Fibroblast of the aortic adventitia (primary cell): ENCODE measurements around the gene L3MBTL1. TPM values are rescaled to one million over a fixed set of nuclear protein-coding genes. Genes with fewer than 3 reads are reported as not detected.

Experiments used
- DNase-seq: peaks from one replicate; pipeline ENCODE4 v3.0.0-alpha.2; 2010; ENCODE audit warnings: low read depth
- H3K4me3 ChIP-seq: 2 replicates; pipeline ENCODE4 v1.5.1; 2011; ENCODE audit warnings: low read depth, mild to moderate bottlenecking, control low read depth, low read length, moderate library complexity
- total RNA-seq: library from RNA; depleted of rRNA; stranded (reverse); fragments of >200 nt; gene quantifications from 2 replicates; pipeline ENCODE4 v1.2.3, GENCODE V29; 2012; ENCODE audit warnings: low replicate concordance
- TF ChIP-seq, protein P1 (sequence below): IDR thresholded peaks from 2 replicates; pipeline ENCODE4 v1.5.1; 2011; ENCODE audit warnings: mild to moderate bottlenecking, low read length, control low read depth, inconsistent platforms; ENCODE audit not compliant: insufficient read depth

L3MBTL1 gene
- total RNA-seq, 1 donor = 8.9 TPM

DNA sequence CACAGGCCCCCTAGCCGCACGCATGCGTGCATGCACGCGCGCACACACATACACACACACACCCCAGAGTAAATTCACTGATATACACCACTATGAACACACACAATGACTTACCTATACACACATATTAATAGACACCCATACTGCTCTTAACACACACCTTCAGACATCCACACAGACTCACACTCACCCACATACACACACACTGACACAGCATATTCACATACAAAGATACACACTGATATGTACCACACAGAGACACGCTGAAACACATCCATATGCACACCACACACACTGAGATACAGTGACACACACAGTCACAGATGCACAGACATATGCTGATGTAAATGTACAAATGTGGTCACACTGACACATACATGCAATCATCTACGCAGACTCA lies 57.0 kb downstream of the L3MBTL1 start:
- no peak for DNase-seq
- TF ChIP-seq, protein P1, sequence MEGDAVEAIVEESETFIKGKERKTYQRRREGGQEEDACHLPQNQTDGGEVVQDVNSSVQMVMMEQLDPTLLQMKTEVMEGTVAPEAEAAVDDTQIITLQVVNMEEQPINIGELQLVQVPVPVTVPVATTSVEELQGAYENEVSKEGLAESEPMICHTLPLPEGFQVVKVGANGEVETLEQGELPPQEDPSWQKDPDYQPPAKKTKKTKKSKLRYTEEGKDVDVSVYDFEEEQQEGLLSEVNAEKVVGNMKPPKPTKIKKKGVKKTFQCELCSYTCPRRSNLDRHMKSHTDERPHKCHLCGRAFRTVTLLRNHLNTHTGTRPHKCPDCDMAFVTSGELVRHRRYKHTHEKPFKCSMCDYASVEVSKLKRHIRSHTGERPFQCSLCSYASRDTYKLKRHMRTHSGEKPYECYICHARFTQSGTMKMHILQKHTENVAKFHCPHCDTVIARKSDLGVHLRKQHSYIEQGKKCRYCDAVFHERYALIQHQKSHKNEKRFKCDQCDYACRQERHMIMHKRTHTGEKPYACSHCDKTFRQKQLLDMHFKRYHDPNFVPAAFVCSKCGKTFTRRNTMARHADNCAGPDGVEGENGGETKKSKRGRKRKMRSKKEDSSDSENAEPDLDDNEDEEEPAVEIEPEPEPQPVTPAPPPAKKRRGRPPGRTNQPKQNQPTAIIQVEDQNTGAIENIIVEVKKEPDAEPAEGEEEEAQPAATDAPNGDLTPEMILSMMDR = no peak

GRCh38 chr20:43564993-43565757 lies 57.7 kb downstream of the L3MBTL1 start:
- H3K4me3 ChIP-seq = no peak overlapping the region
- no peak for DNase-seq
- TF ChIP-seq, protein P1 = no peak

More for the DNA sequence above, 57.0 kb downstream of the L3MBTL1 start:
- no peak overlapping the region for H3K4me3 ChIP-seq

DNA sequence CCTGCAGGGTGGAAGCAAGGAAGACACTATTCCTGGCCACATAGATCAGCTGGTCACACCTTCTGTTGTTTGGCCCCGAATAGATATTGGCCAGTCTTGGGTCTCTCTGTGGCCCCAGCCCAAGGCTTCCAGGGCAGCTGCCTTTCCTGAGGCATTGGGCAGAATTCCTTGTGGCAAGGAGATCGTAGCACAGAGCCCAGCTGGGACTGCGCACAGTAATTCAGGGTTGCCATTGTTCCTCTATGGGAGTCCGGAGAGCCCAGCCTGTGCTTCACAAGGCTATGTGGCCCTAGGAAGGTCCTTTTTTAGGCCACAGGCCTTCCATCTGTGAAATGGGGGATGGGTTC lies 58.2 kb downstream of the L3MBTL1 start:
- DNase-seq = no peak
- TF ChIP-seq, protein P1 = no peak

GRCh38 chr20:43567477-43567876 lies 60.0 kb downstream of the L3MBTL1 start:
- no peak overlapping the region for H3K4me3 ChIP-seq
- TF ChIP-seq, protein P1 = no peak
- DNase-seq = no peak

More for the DNA sequence above, 58.2 kb downstream of the L3MBTL1 start:
- H3K4me3 ChIP-seq = no peak overlapping the region

DNA sequence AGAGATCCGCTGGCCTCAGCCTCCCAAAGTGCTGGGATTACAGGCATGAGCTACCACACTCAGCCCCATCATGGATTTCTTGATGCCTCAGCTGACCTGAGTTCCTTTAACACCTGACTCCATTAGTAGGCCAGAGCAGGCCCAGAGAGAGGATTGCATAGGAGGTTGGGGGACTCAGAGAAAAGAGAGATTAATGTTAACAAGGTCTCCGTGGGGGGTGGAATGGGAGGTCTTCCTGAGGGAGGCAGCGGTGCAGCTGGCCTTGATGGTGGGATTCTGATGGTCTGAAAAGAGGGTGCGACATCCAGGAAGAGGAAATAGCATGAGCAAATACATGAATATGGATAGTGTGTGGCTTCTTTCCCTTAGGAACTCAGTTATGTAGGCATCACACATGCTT lies 61.2 kb downstream of the L3MBTL1 start:
- H3K4me3 ChIP-seq = no peak overlapping the region
- no peak for DNase-seq
- TF ChIP-seq, protein P1 = no peak

- DNase-seq = no peak
- H3K4me3 ChIP-seq = no peak overlapping the region
- TF ChIP-seq, protein P1 = no peak
These were observed 61.8 kb downstream of the L3MBTL1 start for GRCh38 chr20:43569282-43569681.

DNA sequence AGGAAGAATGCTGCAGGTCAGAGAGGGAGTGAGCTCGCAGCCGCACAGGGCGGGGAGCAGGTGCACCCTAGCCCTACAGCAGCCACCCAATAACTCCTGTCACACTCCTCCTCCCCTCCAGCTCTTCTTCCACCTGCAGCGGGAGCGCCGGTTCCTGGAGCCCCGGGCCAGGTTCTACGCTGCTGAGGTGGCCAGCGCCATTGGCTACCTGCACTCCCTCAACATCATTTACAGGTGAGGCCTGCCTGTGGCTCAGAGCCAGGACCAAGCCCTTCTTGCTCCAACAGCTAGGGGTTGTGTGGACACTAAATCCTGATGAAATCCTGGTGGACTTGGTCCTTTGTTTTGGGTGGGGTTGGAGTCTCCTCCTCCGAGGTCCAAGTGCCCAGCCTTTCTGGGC lies 63.0 kb downstream of the L3MBTL1 start:
- DNase-seq = no peak
- H3K4me3 ChIP-seq = no peak overlapping the region
- TF ChIP-seq, protein P1 = no peak
